ENCODE data around the gene MAP3K1. TPM values are rescaled to one million over a fixed set of nuclear protein-coding genes. Genes with fewer than 3 reads are reported as not detected.

MAP3K1 gene
- total and polyA plus RNA-seq, 2 experiments from 2014 or later = 12.0 to 38.2 TPM

DNA sequence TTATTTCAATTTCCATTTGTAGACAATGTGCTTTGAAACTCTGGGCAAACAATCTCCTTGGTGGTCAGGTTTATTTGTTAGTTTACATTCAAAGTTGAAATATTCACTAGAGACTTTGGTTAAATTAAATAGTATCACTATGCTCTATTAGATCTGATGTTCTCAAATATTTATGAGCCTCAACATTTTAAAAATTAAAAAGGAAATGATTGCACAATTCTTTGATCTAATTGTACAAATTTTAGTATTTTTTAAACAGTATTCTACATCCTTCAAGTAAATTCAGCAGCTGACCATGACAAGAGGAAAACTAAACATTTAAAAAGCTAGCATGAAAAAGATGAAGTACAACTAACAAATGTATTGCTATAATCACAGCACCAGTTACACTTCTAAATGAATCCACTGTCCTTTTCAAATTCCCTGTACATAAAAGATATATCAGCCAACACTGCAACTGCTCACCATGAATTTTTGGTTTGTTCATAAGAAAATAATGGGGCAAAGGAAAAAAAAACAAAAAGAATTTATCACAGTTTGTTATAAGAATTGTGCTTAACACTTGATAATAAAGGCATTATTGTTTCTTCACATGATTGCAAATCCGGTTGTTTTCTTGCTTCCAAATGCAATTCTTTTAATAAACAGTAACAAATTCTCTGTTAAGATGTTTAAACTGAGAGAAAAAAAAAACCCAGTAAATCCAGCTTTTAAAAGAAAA, 104.8 kb downstream of the MAP3K1 start:
- Histone ChIP-seq H3K4me3 (no peak overlapping the region), H3K9me3 (ENCODE audit: low read depth) (no peaks in the 10 kb centered on the region), H3K79me2 (no peaks in the 10 kb centered on the region), H3K9me2 (replicated peaks; ENCODE audit: insufficient read depth) (no peaks in the 10 kb centered on the region), H3K27me3 (no peaks in the 10 kb centered on the region), H4K20me1 (ENCODE audit: insufficient read depth, poor library complexity, severe bottlenecking) (peaks cover 4% of the 10 kb centered on the region), H3K27ac (no peak overlapping the region), H3K36me3 (replicated peaks; ENCODE audit: insufficient read depth, low read depth) (no peaks in the 10 kb centered on the region), H3K4me1 (ENCODE audit: insufficient read depth) (no peaks in the 10 kb centered on the region), H2AFZ (no peak overlapping the region), H3K4me2 (no peak overlapping the region)
- 98% methylated on average over 1 of the region's 1 CpG for WGBS (ENCODE audit: low lambda C conversion rate, missing lambda C conversion rate)
- no peak for DNase-seq (ENCODE audit: low spot score)
- no peak for TF ChIP-seq EZH2 (IDR thresholded peaks at IDR 0.05; ENCODE audit: borderline replicate concordance)
- no peak for TF ChIP-seq EZH2phosphoT487 (IDR thresholded peaks at IDR 0.05; ENCODE audit: low read depth, severe bottlenecking, unreplicated experiment)
- TF ChIP-seq, protein P1, sequence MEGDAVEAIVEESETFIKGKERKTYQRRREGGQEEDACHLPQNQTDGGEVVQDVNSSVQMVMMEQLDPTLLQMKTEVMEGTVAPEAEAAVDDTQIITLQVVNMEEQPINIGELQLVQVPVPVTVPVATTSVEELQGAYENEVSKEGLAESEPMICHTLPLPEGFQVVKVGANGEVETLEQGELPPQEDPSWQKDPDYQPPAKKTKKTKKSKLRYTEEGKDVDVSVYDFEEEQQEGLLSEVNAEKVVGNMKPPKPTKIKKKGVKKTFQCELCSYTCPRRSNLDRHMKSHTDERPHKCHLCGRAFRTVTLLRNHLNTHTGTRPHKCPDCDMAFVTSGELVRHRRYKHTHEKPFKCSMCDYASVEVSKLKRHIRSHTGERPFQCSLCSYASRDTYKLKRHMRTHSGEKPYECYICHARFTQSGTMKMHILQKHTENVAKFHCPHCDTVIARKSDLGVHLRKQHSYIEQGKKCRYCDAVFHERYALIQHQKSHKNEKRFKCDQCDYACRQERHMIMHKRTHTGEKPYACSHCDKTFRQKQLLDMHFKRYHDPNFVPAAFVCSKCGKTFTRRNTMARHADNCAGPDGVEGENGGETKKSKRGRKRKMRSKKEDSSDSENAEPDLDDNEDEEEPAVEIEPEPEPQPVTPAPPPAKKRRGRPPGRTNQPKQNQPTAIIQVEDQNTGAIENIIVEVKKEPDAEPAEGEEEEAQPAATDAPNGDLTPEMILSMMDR (IDR thresholded peaks at IDR 0.05; ENCODE audit: poor library complexity) = no peak

DNA sequence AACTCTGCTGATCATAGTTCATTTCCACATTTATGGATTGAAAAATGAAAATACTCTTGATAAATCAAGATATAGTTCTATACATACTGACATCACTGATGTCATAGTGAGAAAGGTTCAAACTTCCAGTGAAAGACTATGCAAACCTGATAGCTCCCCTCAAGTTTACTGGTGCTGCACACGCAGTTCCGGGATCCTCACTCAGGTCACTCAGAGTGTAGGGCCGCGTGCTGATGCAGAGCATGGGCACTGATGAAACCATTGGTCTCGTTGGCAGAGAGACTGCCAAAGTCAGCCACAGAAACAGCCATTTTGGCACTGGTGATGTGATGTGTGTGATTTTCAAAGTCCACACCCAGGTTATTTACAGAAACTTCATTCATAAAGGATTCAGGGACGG, 107.6 kb downstream of the MAP3K1 start:
- H2AFZ ChIP-seq = no peak overlapping the region
- no peaks in the 10 kb centered on the region for H3K27me3 ChIP-seq
- TF ChIP-seq EZH2phosphoT487 (IDR thresholded peaks at IDR 0.05; ENCODE audit: low read depth, severe bottlenecking, unreplicated experiment) (no peak), EZH2 (IDR thresholded peaks at IDR 0.05; ENCODE audit: borderline replicate concordance) (no peak)
- TF ChIP-seq, protein P1 (IDR thresholded peaks at IDR 0.05; ENCODE audit: poor library complexity) = no peak
- H3K27ac ChIP-seq = no peak overlapping the region
- peaks cover 4% of the 10 kb centered on the region for H4K20me1 ChIP-seq (ENCODE audit: insufficient read depth, poor library complexity, severe bottlenecking)
- H3K36me3 ChIP-seq (replicated peaks; ENCODE audit: insufficient read depth, low read depth) = no peaks in the 10 kb centered on the region
- H3K9me3 ChIP-seq (ENCODE audit: low read depth) = no peaks in the 10 kb centered on the region
- no peak for DNase-seq (ENCODE audit: low spot score)
- H3K9me2 ChIP-seq (replicated peaks; ENCODE audit: insufficient read depth) = no peaks in the 10 kb centered on the region
- H3K4me2 ChIP-seq = no peak overlapping the region
- no peak overlapping the region for H3K4me3 ChIP-seq
- H3K79me2 ChIP-seq = peaks cover 3% of the 10 kb centered on the region
- WGBS (ENCODE audit: low lambda C conversion rate, missing lambda C conversion rate) = 96% methylated on average over 6 of the region's 6 CpGs
- no peaks in the 10 kb centered on the region for H3K4me1 ChIP-seq (ENCODE audit: insufficient read depth)

DNA sequence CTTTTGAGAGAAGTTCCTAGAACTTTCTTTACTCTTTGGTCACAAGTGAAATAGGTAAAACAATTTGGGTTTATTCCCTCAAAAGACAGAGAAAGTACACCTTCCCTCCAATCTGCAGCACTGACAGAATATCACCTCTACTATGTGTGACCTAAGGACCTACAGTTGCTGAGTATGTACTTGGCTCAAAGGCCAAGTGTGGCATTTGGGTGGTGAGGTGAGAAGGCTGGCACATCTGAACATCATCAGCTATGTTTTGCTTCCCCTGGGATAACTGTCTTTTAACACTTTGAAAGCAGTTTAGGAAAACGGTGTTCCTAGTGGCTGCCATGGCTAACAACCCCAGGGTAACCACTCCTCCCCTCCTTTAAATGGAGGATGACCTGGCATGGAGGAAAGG, 119.0 kb downstream of the MAP3K1 start:
- no peak overlapping the region for H3K27ac ChIP-seq
- peaks cover 6% of the 10 kb centered on the region for H3K79me2 ChIP-seq
- no peak overlapping the region for H3K4me2 ChIP-seq
- H2AFZ ChIP-seq = no peak overlapping the region
- WGBS (ENCODE audit: low lambda C conversion rate, missing lambda C conversion rate) = 91% methylated on average over 1 of the region's 1 CpG
- H3K4me1 ChIP-seq (ENCODE audit: insufficient read depth) = no peaks in the 10 kb centered on the region
- no peak overlapping the region for H3K4me3 ChIP-seq
- no peaks in the 10 kb centered on the region for H3K9me3 ChIP-seq (ENCODE audit: low read depth)
- no peak for DNase-seq (ENCODE audit: low spot score)
- peaks cover 2% of the 10 kb centered on the region for H4K20me1 ChIP-seq (ENCODE audit: insufficient read depth, poor library complexity, severe bottlenecking)
- no peaks in the 10 kb centered on the region for H3K9me2 ChIP-seq (replicated peaks; ENCODE audit: insufficient read depth)
- TF ChIP-seq, protein P1 (IDR thresholded peaks at IDR 0.05; ENCODE audit: poor library complexity) = no peak
- TF ChIP-seq EZH2phosphoT487 (IDR thresholded peaks at IDR 0.05; ENCODE audit: low read depth, severe bottlenecking, unreplicated experiment) = no peak
- no peak for TF ChIP-seq EZH2 (IDR thresholded peaks at IDR 0.05; ENCODE audit: borderline replicate concordance)
- no peaks in the 10 kb centered on the region for H3K36me3 ChIP-seq (replicated peaks; ENCODE audit: insufficient read depth, low read depth)
- H3K27me3 ChIP-seq = no peaks in the 10 kb centered on the region
